GM12874 (cell line): ENCODE results near the gene RGS7BP.

Experiments used
- CTCF ChIP-seq: IDR thresholded peaks from 2 replicates; pipeline ENCODE4 v1.5.1; 2011; ENCODE audit warnings: low read depth, mild to moderate bottlenecking, control low read depth, low read length, moderate library complexity; ENCODE audit not compliant: insufficient read depth

Gene RGS7BP

GRCh38 chr5:64516216-64516615, 10.4 kb downstream of the RGS7BP start:
- no peak for TF ChIP-seq CTCF

- TF ChIP-seq CTCF, result no peak
Measured at GRCh38 chr5:64518793-64519192, 13.0 kb downstream of the RGS7BP start.

- no peak for TF ChIP-seq CTCF
Measured at GRCh38 chr5:64519263-64519662, 13.4 kb downstream of the RGS7BP start.

- TF ChIP-seq CTCF, result no peak
Measured at GRCh38 chr5:64526734-64527439, 21.1 kb downstream of the RGS7BP start.

GRCh38 chr5:64530076-64530475, 24.3 kb downstream of the RGS7BP start:
- no peak for TF ChIP-seq CTCF

- no peak for TF ChIP-seq CTCF
Measured at GRCh38 chr5:64532212-64532611, 26.4 kb downstream of the RGS7BP start.

- TF ChIP-seq CTCF, result no peak
Measured at GRCh38 chr5:64532657-64533056, 26.8 kb downstream of the RGS7BP start.
